NAMALWA (cell line): ENCODE measurements around the gene PARD3.

Source experiments
- DNase-seq: peaks from one replicate; pipeline ENCODE4 v3.0.0-alpha.2; 2015; ENCODE audit warnings: low spot score

Gene PARD3

GRCh38 chr10:34824870-34825269, 9.8 kb upstream of the PARD3 start:
- no peak for DNase-seq

DNA sequence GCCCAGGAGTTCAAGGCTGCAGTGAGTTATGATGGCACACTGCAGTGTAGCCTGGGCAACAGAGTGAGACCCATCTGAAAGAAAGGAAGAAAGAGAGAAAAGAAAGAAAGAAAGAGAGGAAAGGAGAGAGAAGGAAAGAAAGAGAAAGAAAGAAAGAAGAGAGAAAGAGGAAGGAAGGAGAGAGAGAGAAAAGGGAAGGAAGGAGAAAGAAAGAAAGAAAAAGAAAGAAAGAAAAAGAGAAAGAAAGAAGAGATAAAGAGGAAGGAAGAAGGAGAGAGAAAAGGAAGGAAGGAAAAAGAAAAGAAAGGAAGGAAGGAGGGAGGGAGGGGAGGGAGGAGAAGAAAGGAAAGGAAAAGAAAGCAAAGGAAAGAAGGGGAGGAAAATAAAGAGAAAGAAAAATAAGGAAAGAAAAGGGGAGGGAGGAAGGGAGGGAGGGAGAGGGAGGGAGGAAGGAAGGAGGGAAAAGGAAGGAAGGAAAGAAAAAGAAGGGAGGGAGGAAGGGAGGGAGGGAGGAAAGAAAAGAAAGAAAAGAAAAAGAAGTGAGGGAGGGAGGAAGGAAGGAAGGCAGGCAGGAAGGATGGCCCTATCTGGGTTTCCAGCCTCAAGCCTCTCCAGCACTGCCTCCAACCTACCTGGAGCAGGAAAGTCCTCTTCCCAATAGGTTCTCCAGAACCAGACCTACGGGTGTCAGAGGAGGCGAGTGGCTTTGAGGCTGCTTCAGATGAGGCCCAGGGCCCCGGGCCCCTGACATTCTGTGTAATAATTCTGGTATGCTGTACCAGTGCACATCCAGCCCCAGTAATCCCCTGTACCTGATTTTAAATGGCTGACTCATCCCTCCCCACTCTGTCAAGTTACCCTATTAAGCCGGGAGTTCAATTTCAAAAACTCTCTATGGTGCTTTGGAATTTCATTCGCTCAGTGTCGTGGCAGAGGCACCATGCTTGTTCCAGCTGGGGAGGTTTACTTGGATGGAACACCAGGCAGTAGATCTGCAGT, 6.8 kb upstream of the PARD3 start:
- no peak for DNase-seq

DNA sequence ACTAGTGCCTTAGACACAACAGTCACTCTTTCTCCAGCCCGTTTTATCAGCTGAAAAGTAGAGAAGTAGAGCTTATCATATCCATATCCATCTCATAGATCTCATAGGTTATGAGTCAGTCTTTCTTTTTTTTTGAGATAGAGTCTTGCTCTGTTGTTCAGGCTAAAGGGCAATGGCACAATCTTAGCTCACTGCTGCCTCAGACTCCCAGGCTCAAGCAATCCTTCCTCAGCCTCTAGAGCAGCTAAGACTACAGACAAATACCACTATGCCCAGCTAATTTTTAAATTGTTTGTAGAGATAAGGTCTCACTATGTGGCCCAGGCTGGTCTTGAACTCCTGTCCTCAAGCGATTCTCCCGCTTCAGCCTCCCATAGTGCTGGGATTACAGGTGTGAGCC, 2.5 kb upstream of the PARD3 start:
- no peak for DNase-seq

- no peak for DNase-seq
These were observed 2.0 kb upstream of the PARD3 start for GRCh38 chr10:34817054-34817453.

GRCh38 chr10:34816501-34817002, 1.5 kb upstream of the PARD3 start:
- DNase-seq = no peak

DNA sequence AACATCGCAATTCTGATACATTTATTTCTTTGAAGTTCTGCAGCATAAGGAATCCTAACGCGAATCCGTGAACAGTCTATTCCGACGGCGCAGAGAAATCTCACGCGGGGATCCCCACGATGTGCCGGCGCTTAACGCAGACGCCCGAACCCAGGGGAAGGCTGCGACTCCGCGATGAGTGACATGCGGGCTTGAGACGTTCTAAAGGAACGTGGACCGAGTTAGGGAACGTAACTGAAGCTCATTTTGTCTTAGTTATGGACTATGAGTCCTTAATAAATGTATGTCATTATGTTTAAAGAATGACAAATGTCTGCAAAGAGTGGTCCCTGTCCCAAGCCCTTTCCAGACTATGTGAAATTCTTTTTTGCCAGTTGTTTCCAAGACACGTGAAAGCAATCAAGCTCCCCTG, 995 bp upstream of the PARD3 start:
- no peak for DNase-seq

DNA sequence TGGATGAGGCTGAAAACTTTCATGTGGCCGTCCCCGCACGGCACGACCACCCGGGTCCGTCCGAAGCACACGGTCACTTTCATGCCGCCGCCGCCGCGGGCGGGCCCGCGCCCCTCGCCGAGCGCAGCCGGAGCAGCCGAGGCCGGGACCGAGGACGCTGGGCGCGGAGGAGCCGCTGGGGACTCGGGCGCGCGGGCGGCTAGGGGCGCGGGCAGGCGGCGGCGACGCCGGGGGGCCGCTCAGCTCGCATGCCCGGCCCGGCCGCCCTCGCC, 247 bp downstream of the PARD3 start:
- no peak for DNase-seq

DNA sequence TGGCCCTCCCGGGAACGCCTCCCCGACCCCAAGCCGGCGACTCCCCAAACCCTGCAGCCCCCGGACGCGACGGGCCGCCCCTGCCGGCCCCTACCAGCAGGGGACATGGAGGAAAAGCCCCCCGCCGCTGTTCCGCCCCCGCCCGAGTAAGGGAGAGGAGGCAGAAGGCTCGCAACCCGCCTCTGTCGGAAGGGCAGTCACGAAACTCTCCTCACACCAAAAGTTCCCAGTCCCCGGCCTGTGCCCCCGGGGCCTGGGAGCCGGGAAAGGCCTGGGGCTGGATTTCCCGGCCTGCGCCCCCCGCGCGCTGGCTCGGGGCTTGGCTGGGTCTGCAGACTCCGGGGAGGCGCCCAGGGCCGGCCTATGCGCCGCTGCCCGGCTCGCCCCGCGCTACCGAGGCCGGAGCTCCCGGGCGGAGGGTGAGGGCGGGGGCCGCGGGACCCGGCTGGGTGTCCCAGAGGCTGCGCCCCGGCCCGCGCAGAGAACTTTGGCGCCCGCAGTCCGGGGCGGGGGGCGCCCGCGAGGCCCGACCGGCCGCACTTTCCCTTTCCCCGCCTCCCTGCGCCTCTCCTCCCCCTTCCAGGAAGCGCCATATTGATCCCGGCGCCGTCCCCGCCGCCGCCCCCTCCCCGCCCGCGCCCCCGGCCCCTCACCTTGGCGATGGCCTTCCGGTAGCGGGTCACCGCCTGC, 728 bp downstream of the PARD3 start:
- DNase-seq = no peak

DNA sequence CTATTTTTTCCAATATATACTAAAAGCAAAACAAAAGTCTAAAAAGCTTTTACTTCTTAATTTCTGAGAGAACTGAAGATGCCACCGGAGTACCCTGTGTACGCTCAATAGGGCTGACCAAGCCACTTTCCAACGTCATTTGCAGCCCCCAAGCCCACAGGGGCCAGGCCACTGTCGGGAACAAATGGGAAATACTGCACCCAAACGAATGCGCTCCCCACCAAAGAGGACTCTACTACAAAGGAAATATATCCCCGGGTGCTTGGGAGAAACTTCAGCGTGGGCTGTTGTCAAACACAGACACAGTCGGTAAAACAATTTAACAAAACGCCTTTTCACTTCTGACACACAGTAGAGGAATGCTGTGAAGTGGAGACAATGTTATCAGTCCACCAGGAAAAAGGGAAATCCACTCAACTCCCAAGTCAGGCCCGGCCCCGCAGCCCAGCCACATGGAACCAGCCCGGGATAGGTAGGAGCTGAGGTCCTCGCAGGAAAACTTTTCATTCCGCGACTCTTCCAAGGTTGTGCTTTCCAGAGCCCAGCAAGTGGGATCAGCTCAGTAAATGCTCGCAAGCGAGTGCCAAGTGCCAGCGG, 1.4 kb downstream of the PARD3 start:
- no peak for DNase-seq

GRCh38 chr10:34812771-34813170, 2.3 kb downstream of the PARD3 start:
- no peak for DNase-seq

GRCh38 chr10:34811968-34812514, 3.1 kb downstream of the PARD3 start:
- DNase-seq = no peak

GRCh38 chr10:34811126-34811967, 3.7 kb downstream of the PARD3 start:
- DNase-seq = no peak

- DNase-seq = no peak
These were observed 5.3 kb downstream of the PARD3 start for GRCh38 chr10:34809796-34810195.

DNA sequence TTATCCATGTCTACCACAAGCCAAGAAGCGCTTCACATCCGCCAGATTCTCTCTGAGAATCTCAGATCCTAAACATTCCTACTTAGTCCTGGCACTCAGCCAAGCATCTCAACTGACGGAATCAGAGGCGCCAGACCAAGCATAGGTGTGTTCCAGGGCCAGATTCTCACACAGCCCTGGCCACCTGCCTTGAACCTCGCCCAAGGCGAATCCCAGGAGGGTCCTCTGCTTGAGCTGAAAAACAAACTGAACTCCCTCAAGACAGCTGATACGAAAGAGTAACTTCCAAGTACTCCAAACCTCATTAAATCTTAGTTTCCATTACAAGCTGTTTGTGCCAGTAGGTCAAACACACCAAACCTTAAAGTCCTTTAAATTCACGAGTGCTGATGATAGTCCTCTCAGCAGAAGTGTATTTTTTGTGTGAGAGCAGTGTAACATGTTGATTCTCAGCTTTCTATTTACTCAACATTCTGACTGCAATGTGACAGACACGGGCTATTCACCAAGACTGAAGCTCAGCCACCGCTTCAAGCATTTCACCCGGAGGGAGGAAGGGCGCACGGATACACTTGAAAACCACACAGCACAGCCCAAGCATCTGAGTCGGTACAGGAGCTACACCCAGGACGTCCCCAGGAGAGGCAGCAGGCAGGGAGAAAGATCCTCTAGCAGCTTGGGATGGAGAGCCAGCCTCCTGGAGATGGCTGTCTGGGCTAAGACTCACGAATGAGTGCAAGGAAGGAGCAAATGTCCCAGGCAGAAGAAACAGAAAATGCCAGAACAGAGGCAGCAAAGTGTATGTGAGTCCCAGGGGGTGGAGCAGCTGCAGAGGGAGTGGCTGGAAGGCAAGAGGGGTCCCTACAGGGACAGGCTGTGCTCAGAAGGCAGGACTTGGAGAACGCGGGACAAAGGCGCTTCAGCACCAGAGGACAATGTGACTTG, 6.0 kb downstream of the PARD3 start:
- no peak for DNase-seq

GRCh38 chr10:34808336-34808735, 6.8 kb downstream of the PARD3 start:
- no peak for DNase-seq

- no peak for DNase-seq
These were observed 10.8 kb downstream of the PARD3 start for GRCh38 chr10:34804306-34804705.

DNA sequence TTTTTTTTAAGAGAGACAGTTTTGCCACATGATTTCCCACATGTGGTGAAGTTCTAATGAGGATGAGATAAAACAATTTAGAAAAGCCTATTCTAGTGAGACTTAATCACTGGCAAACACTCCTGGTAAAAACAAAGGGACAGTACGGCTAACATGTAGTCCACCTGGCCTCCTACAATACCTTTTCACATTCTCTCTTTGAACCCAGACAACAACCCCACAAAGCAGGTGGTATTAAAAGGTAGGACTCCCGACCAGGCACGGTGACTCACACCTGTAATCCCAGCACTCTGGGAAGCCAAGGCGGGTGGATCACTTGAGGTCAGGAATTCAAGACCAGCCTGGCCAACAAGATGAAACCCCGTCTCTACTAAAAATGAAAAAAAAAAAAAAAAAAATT, 12.4 kb downstream of the PARD3 start:
- no peak for DNase-seq

DNA sequence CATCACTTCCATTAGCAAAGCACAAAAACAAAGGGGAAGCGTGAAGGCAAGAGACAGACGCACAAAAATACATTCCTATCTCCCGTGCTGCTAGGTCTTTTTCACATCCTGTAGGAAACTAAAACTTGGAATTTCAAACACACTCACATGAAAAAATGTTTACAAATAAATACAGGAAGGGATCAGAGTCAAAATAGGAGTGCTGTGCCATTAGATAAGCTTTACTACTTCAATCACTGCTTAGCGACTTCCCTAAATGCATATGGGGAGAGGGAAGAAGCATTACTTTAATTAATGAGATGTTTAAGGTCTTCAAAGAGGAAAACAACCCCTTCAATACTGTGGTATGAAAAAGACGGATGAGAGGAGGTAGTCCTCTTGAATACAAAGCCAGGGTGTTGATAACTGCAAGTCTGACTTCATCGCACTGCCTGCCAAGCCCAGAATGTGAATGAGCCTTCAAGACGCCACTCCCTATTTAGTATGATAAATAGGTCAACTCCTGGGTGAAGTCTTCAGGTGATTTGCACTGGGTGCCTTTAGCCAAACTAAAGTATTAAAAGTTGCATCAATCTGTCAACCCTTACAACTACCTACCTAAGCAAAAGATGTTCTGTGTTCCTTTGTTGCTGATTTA, 13.9 kb downstream of the PARD3 start:
- no peak for DNase-seq

DNA sequence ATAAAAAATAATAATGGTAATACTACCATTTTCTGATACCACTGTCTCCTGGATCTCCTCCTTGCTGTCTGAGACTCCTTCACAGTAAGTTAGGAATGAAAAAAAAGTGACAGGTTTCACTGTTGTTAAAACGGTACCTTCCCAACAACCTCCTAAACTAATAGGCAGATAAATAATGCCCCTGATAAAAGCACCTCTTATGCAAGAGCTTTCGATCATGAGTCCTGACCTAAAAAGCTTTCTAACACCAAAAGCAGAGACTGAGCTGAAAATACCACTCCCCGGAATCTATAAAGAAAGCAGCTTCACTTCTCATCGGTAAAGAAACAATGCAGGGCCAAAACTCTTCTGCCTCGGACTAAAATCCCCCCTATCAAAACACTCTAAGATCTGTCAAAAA, 14.5 kb downstream of the PARD3 start:
- DNase-seq = no peak

DNA sequence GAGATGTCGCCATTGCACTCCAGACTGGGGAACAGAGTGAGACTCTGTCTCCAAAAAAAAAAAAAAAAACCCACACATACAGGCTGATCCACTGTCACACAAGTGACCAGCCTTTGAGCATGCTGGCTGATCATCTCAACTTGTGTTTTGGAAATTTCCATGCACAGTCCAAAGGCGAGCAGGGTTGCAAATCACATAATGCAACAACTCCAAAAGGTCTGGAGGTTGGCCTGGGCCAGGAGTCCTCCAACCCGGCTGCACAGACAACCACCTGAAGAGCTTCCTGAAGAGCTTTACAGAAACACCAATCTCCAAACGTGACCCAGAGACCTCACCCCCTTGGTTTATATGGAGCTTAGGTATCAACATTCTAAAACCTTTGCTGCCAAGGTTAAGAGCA, 16.4 kb downstream of the PARD3 start:
- DNase-seq = no peak
